C4-2B (cell line): ENCODE data around the gene OR4D2.

Source experiments
- CTCF ChIP-seq: fragments of 450-650 bp; conservative IDR thresholded peaks from 2 replicates; pipeline ENCODE4 v1.5.1; 2017; ENCODE audit warnings: mild to moderate bottlenecking
- ZFX ChIP-seq: fragments of 450-650 bp; IDR thresholded peaks from 2 replicates; pipeline ENCODE4 v1.6.1; 2017

DNA sequence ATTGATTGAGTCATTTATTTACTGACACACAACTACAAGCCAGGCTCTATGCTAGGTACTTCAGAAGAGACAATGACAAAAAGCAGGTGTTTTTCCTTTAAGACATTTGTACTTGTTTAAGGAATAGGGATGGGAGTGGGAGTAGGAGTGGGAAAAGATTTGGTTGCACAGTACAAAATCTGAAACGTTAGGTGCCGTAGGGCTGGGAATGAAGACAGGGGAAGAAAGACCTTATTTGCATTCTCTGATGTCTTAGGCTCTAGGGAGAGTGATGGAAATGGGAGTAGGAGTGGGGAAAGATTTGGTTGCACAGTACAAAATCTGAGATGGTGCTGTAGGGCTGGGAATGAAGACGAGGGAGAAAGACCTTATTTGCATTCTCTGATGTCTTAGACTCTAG is 47.3 kb upstream of the OR4D2 start:
- TF ChIP-seq CTCF (no peak), ZFX (no peak)
